Kidney epithelial cell (primary cell): ENCODE measurements around the gene CR1L. TPM values are rescaled to one million over a fixed set of nuclear protein-coding genes. Genes with fewer than 3 reads are reported as not detected.
"Not testable (repeated sequence)": the region's sequence is repeated elsewhere in the genome, so short reads cannot be mapped to it uniquely, and the experiment has no call there.

Experiments used
- DNase-seq: peaks from one replicate; pipeline ENCODE4 v3.0.0-alpha.2; 2010; ENCODE audit warnings: low read depth
- H3K27me3 ChIP-seq: 2 replicates; pipeline ENCODE4 v1.6.0; 2011; ENCODE audit warnings: low read length; ENCODE audit not compliant: control insufficient read depth, insufficient read depth
- H3K36me3 ChIP-seq: 2 replicates; pipeline ENCODE4 v1.5.1; 2011; ENCODE audit warnings: low read length; ENCODE audit not compliant: control insufficient read depth, insufficient read depth
- H3K4me3 ChIP-seq: 2 replicates; pipeline ENCODE4 v1.5.1; 2011; ENCODE audit warnings: low read depth, mild to moderate bottlenecking, control low read depth, low read length
- total RNA-seq: library from RNA; depleted of rRNA; stranded (reverse); fragments of >200 nt; gene quantifications from 2 replicates; pipeline ENCODE4 v1.2.3, GENCODE V29; 2015
- TF ChIP-seq, protein P1 (sequence below): IDR thresholded peaks from 2 replicates; pipeline ENCODE4 v1.5.1; 2011; ENCODE audit warnings: mild to moderate bottlenecking, moderate library complexity, low read length, control low read depth, inconsistent platforms; ENCODE audit not compliant: insufficient read depth, poor library complexity, severe bottlenecking

The CR1L gene
- total RNA-seq, 1 donor from 2014 or later = not detected

DNA sequence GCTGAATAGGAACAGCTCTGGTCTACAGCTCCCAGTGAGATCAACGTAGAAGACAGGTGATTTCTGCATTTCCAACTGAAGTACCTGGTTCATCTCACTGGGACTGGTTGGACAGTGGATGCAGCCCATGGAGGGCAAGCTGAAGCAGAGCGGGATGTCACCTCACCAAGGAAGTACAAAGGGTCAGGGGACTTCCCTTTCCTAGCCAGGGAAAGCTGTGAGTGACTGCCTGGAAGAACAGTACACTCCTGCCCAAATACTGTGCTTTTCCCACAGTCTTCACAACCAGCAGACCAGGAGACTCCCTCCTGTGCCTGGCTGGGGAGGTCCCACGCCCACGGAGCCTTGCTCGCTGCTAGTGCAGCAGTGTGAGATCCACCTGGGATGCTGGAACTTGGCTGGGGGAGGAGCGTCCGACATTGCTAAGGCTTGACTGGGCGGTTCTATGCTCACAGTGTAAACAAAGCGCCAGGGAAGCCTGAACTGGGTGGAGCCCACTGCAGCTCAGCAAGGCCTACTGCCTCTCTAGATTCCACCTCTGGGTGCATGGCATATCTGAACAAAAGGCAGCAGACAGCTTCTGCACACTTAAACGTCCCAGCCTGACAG lies 14.7 kb downstream of the CR1L start:
- Histone ChIP-seq H3K4me3 (no peak overlapping the region), H3K36me3 (no peaks in the 10 kb centered on the region), H3K27me3 (no peaks in the 10 kb centered on the region)
- no peak for DNase-seq
- TF ChIP-seq, protein P1, sequence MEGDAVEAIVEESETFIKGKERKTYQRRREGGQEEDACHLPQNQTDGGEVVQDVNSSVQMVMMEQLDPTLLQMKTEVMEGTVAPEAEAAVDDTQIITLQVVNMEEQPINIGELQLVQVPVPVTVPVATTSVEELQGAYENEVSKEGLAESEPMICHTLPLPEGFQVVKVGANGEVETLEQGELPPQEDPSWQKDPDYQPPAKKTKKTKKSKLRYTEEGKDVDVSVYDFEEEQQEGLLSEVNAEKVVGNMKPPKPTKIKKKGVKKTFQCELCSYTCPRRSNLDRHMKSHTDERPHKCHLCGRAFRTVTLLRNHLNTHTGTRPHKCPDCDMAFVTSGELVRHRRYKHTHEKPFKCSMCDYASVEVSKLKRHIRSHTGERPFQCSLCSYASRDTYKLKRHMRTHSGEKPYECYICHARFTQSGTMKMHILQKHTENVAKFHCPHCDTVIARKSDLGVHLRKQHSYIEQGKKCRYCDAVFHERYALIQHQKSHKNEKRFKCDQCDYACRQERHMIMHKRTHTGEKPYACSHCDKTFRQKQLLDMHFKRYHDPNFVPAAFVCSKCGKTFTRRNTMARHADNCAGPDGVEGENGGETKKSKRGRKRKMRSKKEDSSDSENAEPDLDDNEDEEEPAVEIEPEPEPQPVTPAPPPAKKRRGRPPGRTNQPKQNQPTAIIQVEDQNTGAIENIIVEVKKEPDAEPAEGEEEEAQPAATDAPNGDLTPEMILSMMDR = no peak

- not testable (repeated sequence) for H3K27me3 ChIP-seq, H3K4me3 ChIP-seq, DNase-seq, H3K36me3 ChIP-seq
Measured at GRCh38 chr1:207661420-207661819, 16.5 kb downstream of the CR1L start.

- TF ChIP-seq, protein P1 = no peak
- H3K27me3 ChIP-seq = peaks cover 15% of the 10 kb centered on the region
- no peak for DNase-seq
- no peak overlapping the region for H3K4me3 ChIP-seq
- no peaks in the 10 kb centered on the region for H3K36me3 ChIP-seq
Measured at GRCh38 chr1:207666342-207666741, 21.4 kb downstream of the CR1L start.

GRCh38 chr1:207669528-207670009 lies 24.6 kb downstream of the CR1L start:
- TF ChIP-seq, protein P1 = no peak
- DNase-seq = no peak
- Histone ChIP-seq H3K36me3 (no peaks in the 10 kb centered on the region), H3K4me3 (no peak overlapping the region), H3K27me3 (peaks cover 15% of the 10 kb centered on the region)

GRCh38 chr1:207670192-207670591 lies 25.3 kb downstream of the CR1L start:
- no peak for DNase-seq
- no peaks in the 10 kb centered on the region for H3K36me3 ChIP-seq
- no peak overlapping the region for H3K4me3 ChIP-seq
- TF ChIP-seq, protein P1 = no peak
- H3K27me3 ChIP-seq = peaks cover 15% of the 10 kb centered on the region

DNA sequence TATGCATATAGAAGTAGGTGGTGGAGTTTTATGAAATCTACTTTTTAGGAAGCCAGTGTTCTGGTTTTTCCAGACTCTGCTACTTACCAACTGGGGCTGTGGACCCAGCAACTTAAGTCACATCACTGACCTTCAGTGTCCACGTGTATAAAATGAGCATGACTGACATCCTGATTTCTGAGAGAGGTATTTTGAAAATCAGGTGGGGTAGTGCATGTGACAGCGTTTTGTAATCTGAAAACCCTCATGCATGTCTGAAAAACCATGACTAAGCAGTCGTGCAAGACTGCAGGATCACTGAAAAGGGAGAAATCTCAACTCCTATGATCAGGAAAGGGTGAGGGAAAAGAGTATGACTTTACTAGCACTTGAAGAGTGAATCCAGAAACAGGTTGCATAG lies 26.1 kb downstream of the CR1L start:
- TF ChIP-seq, protein P1 = no peak
- no peak overlapping the region for H3K4me3 ChIP-seq
- H3K27me3 ChIP-seq = peaks cover 15% of the 10 kb centered on the region
- DNase-seq = peak; percentile 28
- H3K36me3 ChIP-seq = no peaks in the 10 kb centered on the region
